Stimulated activated CD4-positive, alpha-beta T cell treated with anti-CD3 and anti-CD28 coated beads, Interleukin-15, amount 100 ng/mL, for 48 hours (primary cell): ENCODE data around the gene CPSF4.
"Not testable (repeated sequence)": the region's sequence is repeated elsewhere in the genome, so short reads cannot be mapped to it uniquely, and the experiment has no call there.

Experiments
- DNase-seq, 2 donors: peaks; one replicate each; pipeline ENCODE4 v3.0.0-alpha.2; 2020; ENCODE audit warnings: low read depth in 2 of 2

The CPSF4 gene

GRCh38 chr7:99490878-99491277 lies 52.1 kb downstream of the CPSF4 start:
- no peak for DNase-seq

GRCh38 chr7:99493823-99494222 lies 55.1 kb downstream of the CPSF4 start:
- no peak for DNase-seq

GRCh38 chr7:99497766-99498545 lies 59.2 kb downstream of the CPSF4 start:
- DNase-seq, result no peak

- no peak for DNase-seq
These were observed 59.8 kb downstream of the CPSF4 start for GRCh38 chr7:99498546-99498944.

GRCh38 chr7:99499371-99499720 lies 60.6 kb downstream of the CPSF4 start:
- DNase-seq, result no peak

- peak; percentile 76 to 86 for DNase-seq
These were observed 61.2 kb downstream of the CPSF4 start, which contains the start of gene ZNF394 for GRCh38 chr7:99499721-99500636. Gene ZNF394 (minus strand): TSS chr7:99500281. CDS start chr7:99500093, 188 bp downstream.

- no peak for DNase-seq
These were observed 61.9 kb downstream of the CPSF4 start for GRCh38 chr7:99500637-99501009.

GRCh38 chr7:99501236-99501635 lies 62.5 kb downstream of the CPSF4 start:
- not testable (repeated sequence) for DNase-seq

- DNase-seq, result no peak
These were observed 65.5 kb downstream of the CPSF4 start for GRCh38 chr7:99504281-99504602.

GRCh38 chr7:99504603-99505323 lies 66.0 kb downstream of the CPSF4 start, which contains the start of gene ZKSCAN5:
Gene ZKSCAN5 (plus strand): TSS chr7:99504662. CDS start chr7:99506045, 1,383 bp downstream.
- peak; percentile 95 to 96 for DNase-seq

- DNase-seq, result no peak
These were observed 66.5 kb downstream of the CPSF4 start for GRCh38 chr7:99505324-99505662.
